ENCODE results near the gene ATP1B2. TPM values are rescaled to one million over a fixed set of nuclear protein-coding genes. Genes with fewer than 3 reads are reported as not detected.

Gene ATP1B2
- total and polyA plus RNA-seq, 9 of the 15 experiments (the other 6 are each of a cell fraction or from before 2014, with no cell fraction given): 0.23 to 6.0 (median 0.99) TPM

GRCh38 chr17:7685533-7686221 lies 35.0 kb downstream of the ATP1B2 start (continued):
- TF ChIP-seq CEBPZ (IDR thresholded peaks at IDR 0.05; ENCODE audit: borderline replicate concordance, low read depth, low read length) (no peak), DACH1 (IDR thresholded peaks at IDR 0.05; ENCODE audit: partially characterized antibody) (no peak), MAFF (IDR thresholded peaks at IDR 0.05; ENCODE audit: low read length) (no peak), RCOR1 (IDR thresholded peaks at IDR 0.05; ENCODE audit: borderline replicate concordance in 1 of 2, low read depth in 2 of 2, low read length in 2 of 2) (0 out of 4 replicates have a peak, but pooled peaks of 1 of the 2 experiments have one; percentile 17), ATF3 (IDR thresholded peaks at IDR 0.05) (peak; percentile 52), ATF3 (CRISPR knock-in tag; conservative IDR thresholded peaks at IDR 0.05) (no peak), E2F1 (CRISPR knock-in tag; IDR thresholded peaks at IDR 0.05) (no peak), PHTF2 (CRISPR knock-in tag; IDR thresholded peaks at IDR 0.05) (no peak), CTCFL (IDR thresholded peaks at IDR 0.05; ENCODE audit: borderline replicate concordance, insufficient read depth, low read depth, low read length, poor library complexity, severe bottlenecking) (no peak), ARID3A (IDR thresholded peaks at IDR 0.05; ENCODE audit: borderline replicate concordance, low read depth, low read length) (no peak), ZNF311 (CRISPR knock-in tag; IDR thresholded peaks at IDR 0.05) (no peak), CREM (IDR thresholded peaks at IDR 0.05; ENCODE audit: low read depth) (peak; percentile 80), CREB5 (CRISPR knock-in tag; IDR thresholded peaks at IDR 0.05) (no peak)
